A549 treated with AZD9567 at 1 μM for 4 hours (cell line): ENCODE data around the gene AP1M2. TPM values are rescaled to one million over a fixed set of nuclear protein-coding genes. Genes with fewer than 3 reads are reported as not detected.

ENCODE experiments used
- total RNA-seq: library from RNA; stranded (reverse); fragments of 200-300 nt; extraction: Qiagen RNA extraction; gene quantifications from 5 replicates; pipeline ENCODE4 v1.2.3, GENCODE V29; 2022; ENCODE audit not compliant: insufficient read depth

AP1M2 gene
- 12.1 to 49.7 TPM (median 42.2 TPM) in 5 replicates for total RNA-seq

DNA sequence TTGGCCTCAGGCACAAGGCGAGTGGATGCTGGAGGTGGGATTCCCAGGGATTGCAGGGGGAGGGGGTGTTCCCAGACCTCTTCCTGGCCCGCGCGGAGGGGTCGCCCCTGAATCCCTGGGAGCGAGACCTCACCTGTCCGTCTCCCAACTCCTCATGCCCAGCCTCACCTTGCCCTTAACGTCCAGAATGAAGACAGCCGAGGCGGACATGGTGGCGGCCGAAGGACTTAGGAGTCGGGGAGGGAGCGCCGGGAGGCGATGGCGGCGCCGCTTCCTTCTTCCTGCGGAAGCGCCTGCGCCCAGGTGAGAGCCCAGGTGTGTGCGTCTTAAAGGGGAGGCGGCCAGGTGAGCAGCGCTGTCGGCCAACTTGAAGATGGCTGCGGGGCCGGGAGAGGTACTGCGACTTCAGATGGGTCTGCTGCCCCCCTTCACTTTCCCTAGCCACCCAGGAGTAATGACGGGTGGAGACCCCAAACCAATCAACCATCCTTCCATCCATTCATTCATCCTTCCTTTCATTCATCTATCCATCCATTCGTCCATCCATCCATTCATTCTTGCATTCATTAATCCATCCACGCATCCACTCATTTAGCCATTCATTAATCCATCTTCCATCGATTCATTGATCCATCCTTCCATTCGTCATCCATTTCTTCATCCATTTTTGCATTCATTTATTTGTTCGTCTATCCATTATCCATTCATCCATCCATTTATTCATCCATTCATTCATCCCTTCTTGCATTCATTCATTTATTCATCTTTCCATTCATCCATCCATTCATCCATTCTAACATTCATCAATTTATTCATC is at the start of gene AP1M2:
TSS of gene AP1M2 (minus strand) at position 291 of the 817 bp plus-strand sequence. CDS start at position 210, 81 bp downstream.

DNA sequence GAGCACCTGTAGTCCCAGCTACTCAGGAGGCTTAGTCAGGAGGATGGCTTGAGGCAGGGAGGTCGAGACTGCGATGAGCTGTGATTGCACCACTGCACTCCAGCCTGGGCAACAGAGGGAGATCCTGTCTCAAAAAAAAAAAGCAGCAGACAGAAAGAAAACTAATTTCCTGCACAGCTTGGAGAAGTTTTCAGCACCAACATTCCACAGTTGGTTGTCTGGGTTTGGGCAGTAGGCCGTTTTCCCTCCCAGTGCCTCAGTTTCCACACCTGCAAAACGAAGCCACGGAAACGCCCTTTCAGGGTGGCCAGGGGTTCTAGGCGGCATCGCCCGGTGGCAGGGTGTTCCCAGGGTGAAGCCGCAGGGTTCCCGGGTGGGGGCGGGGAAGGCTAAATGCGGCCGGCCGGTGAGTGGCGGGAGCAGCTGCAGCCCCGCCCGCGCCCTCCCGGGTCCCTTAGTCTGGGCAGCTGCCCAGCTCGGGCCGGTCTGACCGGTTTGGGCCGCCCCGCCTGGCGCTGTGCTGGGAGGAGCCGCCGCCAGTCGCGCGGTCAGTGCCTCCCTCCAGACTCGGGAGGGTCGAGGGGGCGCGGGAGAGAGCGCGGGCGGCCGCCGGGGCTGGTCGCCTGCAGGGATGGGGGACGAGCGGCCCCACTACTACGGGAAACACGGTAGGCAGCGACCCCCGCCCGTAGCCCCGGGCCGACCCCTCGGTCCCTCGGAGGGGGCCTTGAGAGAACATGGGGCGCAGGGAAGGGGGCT is 38.1 kb upstream of the AP1M2 start, which contains the start of gene SLC44A2:
TSS of gene SLC44A2 (plus strand) at position 551 of the 759 bp plus-strand sequence. CDS start at position 632, 81 bp downstream.

DNA sequence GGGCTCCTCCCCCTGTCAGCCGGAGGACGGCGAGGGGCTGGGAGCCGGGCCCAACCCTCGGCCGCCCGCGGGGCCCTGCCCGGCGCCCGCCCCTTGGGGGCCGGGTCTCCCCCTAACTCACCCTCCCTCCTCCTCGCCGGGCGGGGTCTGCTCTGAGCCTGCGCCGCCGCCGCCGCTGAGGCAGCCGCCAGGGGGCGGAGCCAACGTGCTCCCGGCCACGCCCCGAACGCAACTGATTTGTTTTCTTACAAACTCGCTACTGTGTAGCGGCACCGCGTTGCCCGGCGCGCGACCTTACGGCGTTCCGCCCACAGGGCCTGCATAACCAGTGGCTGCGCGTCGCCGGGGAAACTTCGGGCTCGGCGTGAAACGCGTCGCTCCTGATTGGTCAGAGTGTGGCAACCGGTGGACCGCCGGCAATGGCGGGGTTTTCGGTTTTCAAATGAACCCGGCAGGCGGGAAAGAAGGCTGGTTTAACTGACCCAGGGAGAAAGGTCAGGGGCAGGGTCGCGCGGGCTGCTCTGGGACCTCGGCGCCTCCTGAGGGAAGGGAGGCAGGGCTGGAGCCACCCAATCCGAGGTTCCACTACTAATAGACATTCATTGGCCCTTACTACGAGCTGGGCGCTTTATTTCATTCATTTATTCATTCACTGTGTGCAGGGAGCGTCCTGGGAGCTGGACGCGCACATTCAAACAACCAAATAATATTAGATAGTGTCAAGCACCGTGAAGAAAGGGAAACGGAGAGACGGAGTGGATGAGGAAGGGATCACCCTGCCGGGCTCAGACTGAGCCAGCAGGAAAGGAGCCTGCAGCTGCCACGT is 18.1 kb downstream of the AP1M2 start, which contains the start of gene CDKN2D:
TSS of gene CDKN2D (minus strand) at position 154 of the 826 bp plus-strand sequence. CDS start 326 bp downstream, outside the sequence.

DNA sequence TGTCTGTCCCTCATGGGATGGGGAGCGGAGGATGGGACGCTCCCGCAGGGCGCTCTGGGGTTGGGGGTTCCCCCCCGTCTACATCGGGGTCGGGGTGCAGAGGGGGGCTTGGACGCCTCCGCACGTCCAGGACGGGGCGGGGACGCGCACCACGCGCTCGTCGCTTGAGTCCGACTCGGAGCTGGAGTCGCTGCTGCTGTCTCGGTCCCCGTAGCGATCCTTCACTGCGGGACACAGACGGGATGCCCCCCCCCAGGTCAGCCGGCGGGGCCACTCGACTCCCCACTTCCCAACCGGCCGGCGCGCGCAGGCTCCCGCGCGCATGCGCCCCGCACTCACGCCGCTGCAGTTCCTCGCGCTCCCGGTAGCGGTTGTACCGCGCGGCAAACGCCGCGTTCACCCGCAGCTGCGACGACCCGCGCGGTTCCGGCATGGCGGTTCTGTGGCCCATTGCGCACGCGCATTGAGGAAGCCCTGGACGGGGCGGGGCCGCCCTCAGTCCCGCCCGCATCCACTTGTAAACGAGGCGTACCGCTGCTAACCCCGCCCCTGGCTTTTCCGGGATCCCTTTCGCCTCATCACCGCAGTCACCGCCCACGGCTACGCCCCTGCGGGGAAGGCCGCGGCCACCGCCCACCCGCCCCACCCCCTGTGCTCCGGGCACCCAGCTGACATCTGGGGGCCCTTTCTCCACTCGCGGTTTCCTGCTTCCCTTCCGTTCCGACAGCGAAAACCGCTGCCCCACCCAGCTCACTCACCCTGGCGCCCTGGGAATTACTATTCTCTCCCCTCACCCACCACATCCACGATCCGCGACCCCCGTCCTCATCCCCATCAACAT is 21.3 kb downstream of the AP1M2 start, which contains the start of gene KRI1:
TSS of gene KRI1 (minus strand) at position 444 of the 841 bp plus-strand sequence. CDS start at position 433, 11 bp downstream.

DNA sequence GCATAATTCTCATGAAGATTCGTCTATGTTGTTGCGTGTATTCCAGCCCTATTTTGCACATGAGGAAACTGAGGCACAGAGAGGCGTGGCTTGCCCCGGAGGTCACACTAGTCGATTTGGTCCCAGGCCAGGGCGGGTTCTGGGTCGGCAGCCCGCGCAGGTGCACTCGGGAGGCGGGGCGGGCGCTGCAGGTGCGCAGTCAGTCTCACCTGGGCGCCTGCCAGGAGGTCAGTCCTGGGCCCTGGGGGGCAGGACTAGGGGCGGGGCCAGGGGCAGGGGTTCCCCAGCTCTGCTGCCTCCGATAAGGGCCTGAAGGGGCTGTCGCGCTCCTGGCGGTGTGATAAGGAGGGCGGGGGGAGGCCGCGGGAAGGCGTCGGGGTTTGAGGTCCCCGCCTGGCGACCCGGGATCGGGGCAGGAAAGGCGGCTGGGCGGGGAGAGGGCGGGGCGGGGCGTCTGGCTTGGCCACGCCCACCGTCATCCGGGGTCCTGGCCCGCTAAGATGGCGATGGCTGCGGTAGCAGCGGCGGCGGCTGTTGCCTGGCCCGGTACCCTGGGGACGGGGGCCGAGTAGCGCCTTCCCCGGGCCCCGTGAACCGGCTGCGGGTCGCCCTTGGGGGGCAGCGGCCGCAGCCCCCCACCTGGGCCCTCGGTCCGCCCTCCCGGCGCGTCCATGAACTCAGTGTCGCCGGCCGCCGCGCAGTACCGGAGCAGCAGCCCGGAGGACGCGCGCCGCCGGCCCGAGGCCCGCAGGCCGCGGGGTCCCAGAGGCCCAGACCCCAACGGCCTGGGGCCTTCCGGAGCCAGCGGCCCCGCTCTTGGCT is 43.5 kb downstream of the AP1M2 start, which contains the start of gene ATG4D:
TSS of gene ATG4D (plus strand) at position 485 of the 822 bp plus-strand sequence. CDS start at position 672, 187 bp downstream.

Other genes starting within 250 kb of the AP1M2 start
- 7.2 to 9.2 TPM (median 9.2 TPM) in 5 replicates for gene ICAM3, start 247.7 kb downstream of the AP1M2 start, total RNA-seq
- 27.8 to 50.4 TPM (median 45.6 TPM) in 5 replicates for gene TYK2, start 206.7 kb downstream of the AP1M2 start, total RNA-seq
- gene CDC37, start 183.8 kb downstream of the AP1M2 start, total RNA-seq, result 140 to 202 TPM (median 189 TPM) in 5 replicates
- gene PDE4A, start 166.8 kb downstream of the AP1M2 start, total RNA-seq, result 2.5 to 4.2 TPM (median 3.8 TPM) in 5 replicates
- gene KEAP1, start 84.0 kb downstream of the AP1M2 start, total RNA-seq, result 48.2 to 57.6 TPM (median 51.6 TPM) in 5 replicates
- 1.5 to 2.4 TPM (median 1.9 TPM) in 5 replicates for gene S1PR5, start 69.9 kb downstream of the AP1M2 start, total RNA-seq
- gene ATG4D, start 43.4 kb downstream of the AP1M2 start, total RNA-seq, result 21.6 to 27.9 TPM (median 22.2 TPM) in 5 replicates
- 17.0 to 19.5 TPM (median 17.9 TPM) in 5 replicates for gene KRI1, start 21.3 kb downstream of the AP1M2 start, total RNA-seq
- 2.0 to 8.7 TPM (median 7.2 TPM) in 5 replicates for gene CDKN2D, start 18.3 kb downstream of the AP1M2 start, total RNA-seq
- gene SLC44A2, start 38.2 kb upstream of the AP1M2 start, total RNA-seq, result 5.9 to 23.2 TPM (median 7.5 TPM) in 5 replicates
- gene ILF3, start 67.0 kb upstream of the AP1M2 start, total RNA-seq, result 133 to 177 TPM (median 167 TPM) in 5 replicates
- 34.5 to 41.7 TPM (median 37.3 TPM) in 5 replicates for gene QTRT1, start 114.1 kb upstream of the AP1M2 start, total RNA-seq
- 47.4 to 60.0 TPM (median 56.2 TPM) in 5 replicates for gene DNM2, start 130.8 kb upstream of the AP1M2 start, total RNA-seq
- 30.1 to 34.4 TPM (median 32.3 TPM) in 5 replicates for gene TMED1, start 248.9 kb upstream of the AP1M2 start, total RNA-seq